ENCODE measurements around the gene TTLL4.

GRCh38 chr2:218662377-218662776 lies 48.3 kb upstream of the TTLL4 start:
- TF ChIP-seq CTCF (IDR thresholded peaks at IDR 0.05; ENCODE audit: insufficient read depth, low read depth, low read length) (no peak), EZH2 (IDR thresholded peaks at IDR 0.05; ENCODE audit: insufficient read depth, low read length) (no peak)

Data from astrocyte (in vitro differentiated cells and primary cell).